Natural killer cell (primary cell): ENCODE results near the gene CMYA5. TPM values are rescaled to one million over a fixed set of nuclear protein-coding genes. Genes with fewer than 3 reads are reported as not detected.
A peak's percentile ranks its signal among the peaks of the same experiment; 100 is the strongest.

Source experiments
- ATAC-seq, 3 donors: fragments of 150-1000 bp in 2 of 3; fragments of 200-7000 bp in 1 of 3; cut with Tn5 transposase; 1 replicate in 1 of 3; 2 replicates in 2 of 3; pipeline ENCODE4 v1.10.0; 2021; ENCODE audit warnings: mild to moderate bottlenecking in 2 of 3, moderate library complexity in 2 of 3
- DNase-seq, 2 donors: peaks; one replicate each; pipeline versions ENCODE4 v3.0.0 to v3.0.0-alpha.2; 2013 to 2021; ENCODE audit warnings: mixed read lengths in 1 of 2
- H3K27ac ChIP-seq: one replicate; pipeline ENCODE4 v1.5.1; 2013; ENCODE audit warnings: mild to moderate bottlenecking, low read length
- H3K27me3 ChIP-seq: one replicate; pipeline ENCODE4 v1.6.1; 2013; ENCODE audit warnings: low read length; ENCODE audit not compliant: control insufficient read depth, insufficient read depth
- H3K36me3 ChIP-seq: one replicate; pipeline ENCODE4 v1.6.1; 2013; ENCODE audit warnings: low read length; ENCODE audit not compliant: control insufficient read depth, insufficient read depth
- H3K4me1 ChIP-seq: one replicate; pipeline ENCODE4 v1.6.1; 2013; ENCODE audit warnings: low read length; ENCODE audit not compliant: control insufficient read depth, insufficient read depth
- H3K4me3 ChIP-seq: one replicate; pipeline ENCODE4 v1.5.1; 2013; ENCODE audit warnings: low read length
- H3K9me3 ChIP-seq: one replicate; pipeline ENCODE4 v1.6.1; 2013; ENCODE audit warnings: low read length; ENCODE audit not compliant: control insufficient read depth, insufficient read depth
- H3K27ac Mint-ChIP-seq, 2 donors: one replicate each; pipeline ENCODE4 v1.8.0; 2022; ENCODE audit warnings: mild to moderate bottlenecking in 2 of 2, mixed read lengths in 2 of 2, moderate library complexity in 1 of 2
- H3K27me3 Mint-ChIP-seq, 2 donors: one replicate each; pipeline ENCODE4 v1.8.0; 2022; ENCODE audit warnings: low read depth in 2 of 2, mixed read lengths in 2 of 2
- H3K36me3 Mint-ChIP-seq: one replicate; pipeline ENCODE4 v1.8.0; 2022; ENCODE audit warnings: mixed read lengths
- H3K4me1 Mint-ChIP-seq, 2 donors: one replicate each; pipeline ENCODE4 v1.8.0; 2022; ENCODE audit warnings: mixed read lengths in 2 of 2
- H3K4me3 Mint-ChIP-seq: one replicate; pipeline ENCODE4 v1.8.0; 2022; ENCODE audit warnings: mild to moderate bottlenecking, moderate library complexity, mixed read lengths
- H3K9me3 Mint-ChIP-seq, 2 donors: one replicate each; pipeline ENCODE4 v1.8.0; 2022; ENCODE audit warnings: mixed read lengths in 2 of 2
- CTCF ChIP-seq: fragments of 200-600 bp; IDR thresholded peaks from one replicate; pipeline ENCODE4 v1.8.0; 2022; ENCODE audit warnings: antibody characterized with exemption
- WGBS: methylation state at CpG from one replicate; pipeline ENCODE4 v1.1.7; 2013; ENCODE audit warnings: missing lambda C conversion rate; ENCODE audit not compliant: insufficient coverage; 5-methylcytosine and 5-hydroxymethylcytosine counted together
- intact Hi-C: fragments of 100-400 bp; cut with micrococcal nuclease; formaldehyde crosslinking; loops from one replicate; pipeline ENCODE4 v1.14.2; 2022
- total RNA-seq, 4 donors: library from RNA; stranded (reverse); fragments of 120-200 nt in 1 of 4; gene quantifications; one replicate each; pipeline versions ENCODE4 v1.2.3 to v1.2.4, GENCODE V29; 2013 to 2022

Gene CMYA5
- total RNA-seq, 3 donors from 2014 or later (not counting 1 experiment from before 2014, with no cell fraction given) = 0.53 to 0.93 (median 0.71) TPM

GRCh38 chr5:79695526-79695925 is 5.9 kb downstream of the CMYA5 start:
- intact Hi-C loops = no loop called here
- ATAC-seq (no peak), DNase-seq (no peak)
- peaks cover 35 to 43% of the 10 kb centered on the region in 2 donors for H3K4me1 Mint-ChIP-seq
- no peak overlapping the region for H3K27ac ChIP-seq
- no peak for TF ChIP-seq CTCF
- H3K27me3 ChIP-seq = no peaks in the 10 kb centered on the region
- WGBS = no CpG with 5 or more reads among the region's 1 CpG
- no peaks in the 10 kb centered on the region for H3K9me3 Mint-ChIP-seq
- peaks cover 6% of the 10 kb centered on the region for H3K4me1 ChIP-seq
- no peak overlapping the region for H3K4me3 ChIP-seq
- no peaks in the 10 kb centered on the region for H3K9me3 ChIP-seq
- no peaks in the 10 kb centered on the region for H3K36me3 ChIP-seq
- no peaks in the 10 kb centered on the region for H3K27me3 Mint-ChIP-seq
- peak overlapping the region in 1 of 2 donors; percentile 29 for H3K27ac Mint-ChIP-seq
- H3K36me3 Mint-ChIP-seq = no peaks in the 10 kb centered on the region
- H3K4me3 Mint-ChIP-seq = no peak overlapping the region

- DNase-seq = no peak
- H3K27me3 Mint-ChIP-seq = no peaks in the 10 kb centered on the region
- H3K27ac ChIP-seq = no peak overlapping the region
- no peaks in the 10 kb centered on the region for H3K36me3 Mint-ChIP-seq
- intact Hi-C loops = no loop called here
- no peaks in the 10 kb centered on the region for H3K9me3 ChIP-seq
- H3K36me3 ChIP-seq = no peaks in the 10 kb centered on the region
- no peak for ATAC-seq
- no peaks in the 10 kb centered on the region for H3K27me3 ChIP-seq
- no peak overlapping the region for H3K4me3 ChIP-seq
- H3K4me1 ChIP-seq = peaks cover 6% of the 10 kb centered on the region
- TF ChIP-seq CTCF = no peak
- WGBS = 100% methylated on average over 2 of the region's 4 CpGs
- H3K9me3 Mint-ChIP-seq = no peaks in the 10 kb centered on the region
- H3K4me3 Mint-ChIP-seq = no peak overlapping the region
- H3K27ac Mint-ChIP-seq = no peak overlapping the region
- peaks cover 33 to 35% of the 10 kb centered on the region in 2 donors for H3K4me1 Mint-ChIP-seq
Observed at GRCh38 chr5:79697222-79698170, 7.9 kb downstream of the CMYA5 start.

GRCh38 chr5:79699763-79700400 is 10.2 kb downstream of the CMYA5 start:
- no peak for TF ChIP-seq CTCF
- intact Hi-C loops = no loop called here
- Mint-ChIP-seq H3K36me3 (no peaks in the 10 kb centered on the region), H3K9me3 (no peaks in the 10 kb centered on the region), H3K4me3 (no peak overlapping the region), H3K27me3 (no peaks in the 10 kb centered on the region), H3K27ac (no peak overlapping the region), H3K4me1 (peaks cover 14 to 17% of the 10 kb centered on the region in 2 donors)
- no peak for DNase-seq
- Histone ChIP-seq H3K9me3 (no peaks in the 10 kb centered on the region), H3K27ac (no peak overlapping the region), H3K4me1 (no peaks in the 10 kb centered on the region), H3K27me3 (no peaks in the 10 kb centered on the region), H3K4me3 (no peak overlapping the region), H3K36me3 (no peaks in the 10 kb centered on the region)
- WGBS = 89% methylated on average over 4 of the region's 4 CpGs
- ATAC-seq = no peak
